Islet precursor cell (in vitro differentiated cells): ENCODE results near the gene ESRRA.

ENCODE experiments used
- DNase-seq: peaks from one replicate; pipeline ENCODE4 v3.0.0-alpha.2; 2018

ESRRA gene

GRCh38 chr11:64275031-64275800 is 30.1 kb upstream of the ESRRA start:
- DNase-seq: no peak

DNA sequence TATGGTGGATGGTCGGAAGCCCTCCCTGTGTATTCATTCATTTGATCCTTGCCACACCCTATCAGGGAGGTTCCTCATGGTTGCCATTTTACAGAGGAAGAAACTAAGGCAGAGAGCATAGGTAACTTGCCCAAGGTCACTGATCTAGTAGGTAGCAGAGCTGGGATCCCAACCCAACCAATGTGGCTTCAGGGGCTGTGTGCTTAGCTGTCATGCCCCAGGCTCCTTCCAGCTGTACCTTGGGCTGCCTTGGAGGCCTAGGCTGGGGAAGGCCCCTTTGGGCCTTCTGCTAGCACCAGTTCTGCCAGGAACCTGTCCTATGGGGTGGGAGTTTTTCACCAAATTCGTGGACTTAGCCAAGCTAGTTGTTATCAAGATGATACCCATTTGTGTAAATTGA is 29.5 kb upstream of the ESRRA start:
- DNase-seq: no peak

- DNase-seq: no peak
Measured at GRCh38 chr11:64276653-64277431, 28.5 kb upstream of the ESRRA start.

DNA sequence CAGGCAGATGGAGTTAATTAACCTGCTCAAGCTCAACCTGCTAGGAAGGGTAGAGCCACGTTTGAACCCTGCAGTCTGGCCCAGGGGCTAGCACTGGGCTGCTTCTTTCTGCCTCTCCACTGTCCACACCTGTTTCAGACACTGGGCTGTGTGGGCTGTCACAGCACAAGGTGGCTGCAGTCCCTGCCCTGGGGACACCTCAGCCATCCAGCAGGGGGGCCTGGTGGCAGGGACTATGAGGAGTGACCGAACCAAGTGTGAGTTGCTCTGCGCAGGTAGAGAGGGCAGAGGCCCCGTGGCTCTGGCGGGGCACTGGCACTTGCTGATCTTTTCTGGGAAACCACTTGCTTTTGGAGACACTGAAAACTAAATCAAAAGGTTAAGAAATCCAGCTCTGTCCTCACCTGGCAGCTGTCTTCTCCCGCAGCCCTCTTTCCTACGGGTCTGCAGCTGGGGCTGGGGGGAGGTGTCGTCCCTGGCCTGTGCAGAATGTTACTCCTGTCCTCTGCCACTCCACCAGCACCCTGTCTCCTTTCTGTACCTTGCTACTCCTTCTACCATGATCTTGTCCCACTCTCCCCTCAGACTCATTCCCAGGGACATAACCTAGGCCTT is 26.6 kb upstream of the ESRRA start:
- DNase-seq: no peak

DNA sequence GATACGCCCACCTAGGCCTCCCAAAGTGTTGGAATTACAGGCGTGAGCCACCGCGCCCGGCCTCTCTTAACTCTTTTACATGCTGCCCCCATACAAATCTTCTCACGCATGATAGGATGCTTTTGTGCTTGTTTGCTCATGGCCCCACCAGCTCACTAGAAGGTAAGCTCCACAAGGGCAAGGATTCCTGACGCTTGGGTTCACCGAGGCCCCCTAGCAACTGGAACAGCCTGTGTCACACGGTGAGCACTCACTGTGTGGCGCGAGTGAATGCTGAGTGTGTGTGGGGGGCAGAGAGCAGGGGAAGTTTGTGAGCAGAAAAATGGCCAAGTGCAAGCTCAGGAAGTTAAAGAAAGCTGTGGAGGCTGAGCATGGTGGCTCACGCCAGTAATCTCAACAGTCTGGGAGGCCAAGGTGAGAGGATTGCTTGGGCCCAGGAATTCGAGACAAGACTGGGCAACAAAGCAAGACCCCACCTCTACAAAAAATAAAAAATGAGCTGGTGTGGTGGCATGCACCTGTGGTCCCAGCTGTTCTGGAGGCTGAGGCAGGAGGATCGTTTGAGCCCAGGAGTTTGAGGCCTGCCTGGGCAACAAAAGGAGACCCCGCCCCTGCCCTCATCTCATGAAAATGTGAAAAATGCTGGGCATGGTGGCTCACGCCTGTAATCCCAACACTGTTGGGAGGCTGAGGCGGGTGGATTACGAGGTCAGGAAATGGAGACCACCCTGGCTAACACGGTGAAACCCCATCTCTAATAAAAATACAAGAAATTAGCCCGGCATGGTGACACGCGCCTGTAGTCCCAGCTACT is 23.2 kb upstream of the ESRRA start:
- DNase-seq: no peak

- DNase-seq: no peak
Measured at GRCh38 chr11:64283092-64283491, 22.2 kb upstream of the ESRRA start.

- peak; percentile 97 for DNase-seq
Measured at GRCh38 chr11:64284048-64284961, 21.0 kb upstream of the ESRRA start, which contains the start of gene BAD. BAD (minus strand) TSS chr11:64284665; CDS start chr11:64284368, 297 bp downstream.

GRCh38 chr11:64284962-64285884 is 20.1 kb upstream of the ESRRA start, which contains the start of gene GPR137:
GPR137 (plus strand) TSS chr11:64285848; CDS start chr11:64286525, 677 bp downstream.
- DNase-seq: peak; percentile 83

- peak; percentile 63 for DNase-seq
Measured at GRCh38 chr11:64285885-64286800, 19.2 kb upstream of the ESRRA start.

DNA sequence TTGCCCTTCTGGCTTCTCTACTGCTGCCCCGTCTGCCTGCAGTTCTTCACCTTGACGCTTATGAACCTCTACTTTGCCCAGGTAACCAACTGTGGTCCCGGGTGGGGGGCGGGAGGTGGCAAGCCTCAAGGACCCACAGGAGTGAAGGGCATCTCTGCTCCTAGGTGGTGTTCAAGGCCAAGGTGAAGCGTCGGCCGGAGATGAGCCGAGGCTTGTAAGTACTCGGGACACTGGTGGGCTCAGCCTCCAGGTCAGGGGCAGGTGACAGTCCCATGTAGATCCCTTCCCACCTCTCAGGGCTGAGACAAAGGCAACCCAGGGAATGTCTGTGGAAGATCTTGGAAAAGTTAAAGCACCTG is 18.5 kb upstream of the ESRRA start:
- no peak for DNase-seq

- no peak for DNase-seq
Measured at GRCh38 chr11:64287676-64288352, 17.5 kb upstream of the ESRRA start.

DNA sequence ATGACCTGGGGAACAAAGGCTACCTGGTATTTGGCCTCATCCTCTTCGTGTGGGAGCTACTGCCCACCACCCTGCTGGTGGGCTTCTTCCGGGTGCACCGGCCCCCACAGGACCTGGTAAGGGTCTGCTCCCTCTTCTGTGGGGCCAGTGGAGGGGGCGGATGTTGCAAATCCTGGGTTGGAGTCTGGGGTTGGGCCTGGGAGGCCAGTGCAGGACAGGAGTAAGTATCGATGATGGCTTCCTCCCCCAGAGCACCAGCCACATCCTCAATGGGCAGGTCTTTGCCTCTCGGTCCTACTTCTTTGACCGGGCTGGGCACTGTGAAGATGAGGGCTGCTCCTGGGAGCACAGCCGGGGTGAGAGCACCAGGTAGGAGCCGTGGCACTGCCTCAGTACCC is 17.0 kb upstream of the ESRRA start:
- no peak for DNase-seq

DNA sequence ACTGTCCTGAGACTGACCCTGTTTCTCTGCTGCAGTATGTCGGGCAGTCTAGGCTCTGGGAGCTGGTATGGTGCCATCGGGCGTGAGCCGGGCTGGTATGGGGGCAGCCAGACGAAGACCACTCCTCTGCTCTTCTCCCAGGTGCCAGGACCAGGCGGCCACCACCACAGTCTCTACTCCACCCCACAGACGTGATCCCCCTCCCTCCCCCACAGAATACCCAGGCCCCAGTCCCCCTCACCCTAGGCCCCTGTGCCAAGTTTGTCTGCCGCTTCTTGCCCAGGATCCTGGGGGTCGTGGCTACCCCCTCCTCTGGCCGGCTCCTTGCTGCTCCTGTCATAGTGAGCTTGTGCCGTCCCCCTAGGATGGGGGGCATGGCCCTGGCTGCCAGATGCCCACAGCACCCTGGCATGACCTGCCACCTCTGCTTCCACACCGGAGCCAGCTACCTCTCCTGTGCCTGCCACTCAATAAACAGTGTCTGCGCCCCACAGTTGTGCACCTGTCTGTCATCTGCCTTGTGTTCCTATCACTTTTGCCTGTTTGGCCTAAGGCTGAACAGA is 16.2 kb upstream of the ESRRA start:
- no peak for DNase-seq

DNA sequence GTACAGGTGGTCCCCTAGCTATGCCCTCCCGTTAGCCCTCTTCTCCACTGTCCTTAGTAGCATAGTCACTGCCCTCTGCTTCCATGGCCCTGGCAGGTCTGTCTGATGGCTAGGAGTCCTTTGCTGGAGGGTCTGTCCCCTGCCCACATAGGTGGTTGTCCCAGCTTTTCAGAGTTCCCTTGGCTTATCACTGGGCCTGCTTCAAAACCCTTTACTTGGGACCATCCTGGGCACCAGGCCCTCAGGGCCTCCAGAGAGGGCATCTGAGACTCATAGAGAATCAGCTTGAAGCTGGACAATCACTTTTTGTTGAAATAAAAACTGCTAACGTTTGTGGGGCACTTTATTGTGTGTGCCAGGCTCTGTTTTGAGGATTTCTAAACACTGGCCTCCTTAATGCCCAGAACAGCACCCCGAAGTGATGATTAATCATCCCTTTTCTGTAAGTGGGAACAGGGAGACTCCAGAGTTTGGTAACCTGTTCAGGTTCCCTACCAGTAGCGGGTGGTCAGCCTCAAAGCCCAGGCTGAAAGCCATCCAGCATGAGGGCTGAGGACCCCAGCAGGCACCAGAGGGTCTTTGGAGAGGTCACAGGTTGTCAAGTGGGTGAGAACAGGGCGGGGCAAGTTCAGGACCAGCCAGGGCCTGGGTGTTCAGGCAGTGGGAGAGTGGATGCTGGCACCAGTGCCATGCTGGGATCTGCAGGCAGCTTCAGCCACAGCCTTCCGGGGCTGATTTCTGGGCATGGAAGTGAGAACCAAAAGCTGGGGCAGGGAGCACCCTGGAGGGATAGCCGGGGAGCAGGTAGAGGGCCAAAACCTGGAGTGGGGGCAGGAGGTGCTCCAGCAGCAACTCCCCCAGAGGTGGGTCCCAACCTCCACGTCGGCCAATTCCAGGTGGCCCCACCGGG is 14.7 kb upstream of the ESRRA start:
- DNase-seq: no peak

DNA sequence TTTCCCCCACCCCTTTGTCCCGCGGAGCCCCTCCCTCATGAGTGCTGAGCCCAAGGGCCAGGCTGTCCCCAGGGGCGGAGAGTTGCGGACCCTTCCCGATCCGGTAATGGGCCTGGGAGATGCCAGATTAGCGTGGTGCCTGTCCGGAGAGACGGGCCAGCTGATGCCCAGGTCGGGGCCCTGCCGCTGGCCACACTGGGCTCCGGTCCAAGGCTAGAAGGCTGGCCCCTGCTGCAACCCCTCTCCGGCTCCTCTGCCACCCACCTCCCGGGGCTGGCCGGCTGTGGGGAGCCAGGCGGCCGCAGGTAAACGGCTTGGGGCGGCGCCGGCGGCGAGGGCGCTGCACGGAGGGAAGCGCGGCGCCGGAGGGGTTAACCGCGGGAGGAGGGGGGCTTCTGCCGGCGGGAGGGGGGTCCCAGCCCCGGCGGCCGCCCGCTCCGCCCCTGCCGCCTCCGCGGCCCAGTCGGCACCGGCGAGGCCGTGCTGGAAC is 14.0 kb upstream of the ESRRA start, which contains the start of gene KCNK4:
TSS of gene KCNK4 (plus strand) at position 41 of the 490 bp plus-strand sequence. CDS start 1,717 bp downstream, outside the sequence.
- DNase-seq: no peak

GRCh38 chr11:64291752-64292459 is 13.4 kb upstream of the ESRRA start:
- no peak for DNase-seq
